DMS153 treated with DMSO at 0.1 percent for 48 hours (cell line): ENCODE data around the gene LIME1.

ENCODE experiments used
- DNase-seq: peaks from one replicate; lab custom pipeline; 2025; ENCODE audit not compliant: unreplicated experiment; lab: John Stamatoyannopoulos, UW

The LIME1 gene

DNA sequence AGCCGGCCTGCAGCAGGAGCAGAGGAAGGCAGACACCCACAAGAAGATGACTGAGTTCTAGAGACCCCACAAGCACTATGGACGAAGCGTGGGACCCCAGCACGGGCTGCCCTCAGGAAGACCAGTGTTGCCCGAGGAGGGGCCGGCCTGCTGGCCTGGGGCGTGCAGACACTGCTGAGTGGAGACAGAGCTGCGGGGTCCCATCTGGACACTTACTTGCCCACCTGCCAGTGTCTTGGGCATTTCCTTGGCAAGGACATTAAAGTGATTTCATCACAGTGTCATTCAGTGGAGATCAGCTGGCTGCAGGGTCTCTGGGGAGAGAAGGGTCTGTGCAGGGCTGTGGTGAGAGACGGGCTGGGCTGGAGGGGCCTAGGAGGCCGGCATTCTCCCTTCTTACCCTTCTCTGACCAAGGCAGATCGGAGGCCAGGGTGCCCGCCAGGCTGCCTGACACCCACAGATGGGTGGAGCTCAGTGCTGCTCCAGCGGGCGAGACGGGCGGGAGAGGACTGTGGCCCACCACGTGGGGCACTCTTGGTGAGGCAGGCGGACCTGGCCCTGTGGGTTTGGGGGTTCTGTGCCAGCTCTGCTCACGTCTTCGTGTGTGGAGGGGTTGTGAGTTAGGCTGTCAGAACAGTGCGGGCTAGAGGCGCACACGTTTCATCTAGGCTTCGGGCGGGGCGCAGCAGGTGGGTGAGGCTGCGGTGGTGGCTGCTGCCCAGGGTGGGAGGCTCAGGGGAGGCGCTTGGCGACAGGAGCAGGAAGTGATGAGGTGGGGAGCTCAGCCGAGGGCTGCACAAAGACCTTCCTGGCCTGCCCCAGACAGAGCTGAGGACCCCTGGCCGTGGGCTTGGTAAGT, at the start of gene LIME1:
TSS of gene LIME1 (plus strand) at position 806 of the 860 bp plus-strand sequence. CDS start 886 bp downstream, outside the sequence.
- DNase-seq: no peak

DNA sequence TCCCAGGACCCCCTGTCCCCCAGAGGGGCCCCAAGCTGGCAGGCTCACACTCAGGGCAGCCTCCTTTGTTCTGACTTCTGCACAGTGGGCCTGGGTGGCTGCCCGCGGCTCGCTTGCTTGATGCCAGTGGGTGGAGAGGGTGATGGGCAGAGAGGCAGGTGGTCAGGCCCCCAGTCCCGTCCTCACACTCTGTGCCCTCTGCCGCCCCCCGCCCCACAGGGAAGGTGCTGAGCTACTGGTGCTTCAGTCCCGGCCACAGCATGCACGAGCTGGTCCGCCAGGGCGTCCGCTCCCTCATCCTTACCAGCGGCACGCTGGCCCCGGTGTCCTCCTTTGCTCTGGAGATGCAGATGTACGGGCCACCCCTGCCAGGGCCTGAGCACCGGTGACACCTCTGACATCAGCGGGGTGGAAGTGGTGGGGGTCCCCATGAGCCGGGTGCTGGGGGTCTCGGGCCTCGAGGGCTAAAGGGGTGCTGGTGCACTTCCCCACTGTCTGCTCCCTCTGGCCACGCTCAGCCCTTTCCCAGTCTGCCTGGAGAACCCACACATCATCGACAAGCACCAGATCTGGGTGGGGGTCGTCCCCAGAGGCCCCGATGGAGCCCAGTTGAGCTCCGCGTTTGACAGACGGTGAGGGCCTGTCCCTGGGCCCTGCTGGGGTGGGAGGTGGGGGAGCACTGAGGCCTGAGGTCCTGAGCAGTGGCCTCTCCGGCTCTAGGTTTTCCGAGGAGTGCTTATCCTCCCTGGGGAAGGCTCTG, 48.9 kb upstream of the LIME1 start:
- no peak for DNase-seq

DNA sequence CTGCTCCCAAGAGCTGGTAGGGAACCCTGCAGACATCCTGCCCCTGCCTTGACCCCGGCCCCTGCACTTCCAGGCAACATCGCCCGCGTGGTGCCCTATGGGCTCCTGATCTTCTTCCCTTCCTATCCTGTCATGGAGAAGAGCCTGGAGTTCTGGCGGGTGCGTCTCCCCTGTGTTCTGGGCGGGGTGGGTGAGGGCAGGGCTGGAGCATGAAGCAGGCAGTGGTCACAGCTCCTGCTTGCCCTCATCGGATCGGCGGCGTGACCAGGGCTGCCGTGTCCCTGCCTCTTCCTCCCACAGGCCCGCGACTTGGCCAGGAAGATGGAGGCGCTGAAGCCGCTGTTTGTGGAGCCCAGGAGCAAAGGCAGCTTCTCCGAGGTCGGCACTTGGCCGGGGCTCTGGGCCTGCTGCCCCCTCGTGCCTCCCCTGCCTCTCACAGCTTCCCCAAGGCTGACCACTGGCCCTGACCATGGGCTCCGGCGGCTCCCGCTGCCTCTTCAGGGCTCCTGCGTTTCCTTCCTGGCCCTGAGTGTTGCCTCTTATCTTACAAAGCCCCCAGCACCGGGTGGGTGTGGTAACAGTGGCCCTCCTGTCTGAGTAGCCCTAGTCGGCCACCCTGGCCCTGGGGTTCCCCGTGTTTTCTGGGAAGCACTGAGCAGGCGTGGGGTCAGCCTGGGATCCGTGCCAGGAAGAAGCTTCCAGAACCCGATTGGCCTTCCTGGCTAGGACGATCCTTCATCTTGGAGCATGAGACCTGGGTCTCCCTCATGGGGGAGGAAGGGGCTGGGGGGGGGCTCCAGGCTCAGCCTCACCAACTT, 48.0 kb upstream of the LIME1 start:
- DNase-seq: no peak

DNA sequence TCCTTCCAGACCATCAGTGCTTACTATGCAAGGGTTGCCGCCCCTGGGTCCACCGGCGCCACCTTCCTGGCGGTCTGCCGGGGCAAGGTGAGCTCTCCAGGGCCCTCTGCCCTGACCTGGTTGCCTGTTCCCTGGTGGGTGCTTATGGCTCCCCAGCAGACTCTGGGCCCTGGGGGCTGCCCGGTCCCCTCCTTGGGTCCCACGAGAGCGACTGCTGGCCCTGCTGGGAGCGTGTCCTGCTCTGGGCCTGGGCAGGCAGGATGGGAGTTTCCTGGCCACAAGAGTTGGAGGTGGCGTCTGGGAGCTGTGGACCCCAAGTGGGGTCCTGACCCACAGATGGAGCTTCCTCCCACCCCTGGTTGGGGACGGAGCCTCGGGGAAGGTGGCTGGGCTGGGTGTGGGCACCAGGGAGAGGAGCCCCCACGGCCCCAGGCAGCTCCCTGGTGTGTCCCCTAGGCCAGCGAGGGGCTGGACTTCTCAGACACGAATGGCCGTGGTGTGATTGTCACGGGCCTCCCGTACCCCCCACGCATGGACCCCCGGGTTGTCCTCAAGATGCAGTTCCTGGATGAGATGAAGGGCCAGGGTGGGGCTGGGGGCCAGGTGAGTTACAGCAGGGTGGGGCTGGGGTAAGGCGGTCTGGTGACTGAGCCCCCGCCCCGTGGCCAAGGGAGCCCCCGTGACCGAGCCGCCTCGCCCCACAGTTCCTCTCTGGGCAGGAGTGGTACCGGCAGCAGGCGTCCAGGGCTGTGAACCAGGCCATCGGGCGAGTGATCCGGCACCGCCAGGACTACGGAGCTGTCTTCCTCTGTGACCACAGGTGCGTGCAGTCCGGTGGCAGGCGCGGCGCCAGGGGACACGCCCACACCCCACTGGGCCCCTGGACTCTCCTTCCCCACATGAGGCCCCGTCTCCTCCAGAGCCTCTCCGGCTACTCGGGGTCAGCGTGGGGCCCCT, 47.1 kb upstream of the LIME1 start:
- DNase-seq: no peak

DNA sequence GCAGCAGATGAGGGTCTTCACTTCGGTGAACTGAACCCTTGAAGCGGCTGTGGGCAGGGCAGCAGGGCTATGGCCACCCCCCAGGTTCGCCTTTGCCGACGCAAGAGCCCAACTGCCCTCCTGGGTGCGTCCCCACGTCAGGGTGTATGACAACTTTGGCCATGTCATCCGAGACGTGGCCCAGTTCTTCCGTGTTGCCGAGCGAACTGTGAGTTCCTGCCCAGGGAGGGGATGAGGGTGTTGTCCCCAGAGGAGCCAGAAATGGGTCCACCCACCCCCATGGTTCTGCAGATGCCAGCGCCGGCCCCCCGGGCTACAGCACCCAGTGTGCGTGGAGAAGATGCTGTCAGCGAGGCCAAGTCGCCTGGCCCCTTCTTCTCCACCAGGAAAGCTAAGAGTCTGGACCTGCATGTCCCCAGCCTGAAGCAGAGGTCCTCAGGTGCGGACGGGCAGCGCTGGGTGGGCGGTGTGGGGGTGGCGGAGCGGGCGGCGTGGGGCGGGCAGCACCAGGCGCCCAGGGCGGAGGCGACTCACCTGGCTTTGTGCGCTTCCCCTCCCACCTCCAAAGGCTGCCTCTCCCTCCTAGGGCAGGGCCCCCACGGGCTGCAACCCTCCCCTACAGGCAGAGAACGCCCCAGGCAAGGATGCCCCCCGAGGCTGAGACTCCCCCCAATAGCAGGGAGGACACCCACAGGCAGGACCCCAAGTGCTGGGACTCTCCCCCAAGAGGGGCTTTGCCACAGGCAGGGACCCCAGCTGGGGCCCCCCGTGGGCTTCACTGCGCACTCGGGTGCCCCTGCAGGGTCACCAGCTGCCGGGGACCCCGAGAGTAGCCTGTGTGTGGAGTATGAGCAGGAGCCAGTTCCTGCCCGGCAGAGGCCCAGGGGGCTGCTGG, 46.2 kb upstream of the LIME1 start:
- no peak for DNase-seq

DNA sequence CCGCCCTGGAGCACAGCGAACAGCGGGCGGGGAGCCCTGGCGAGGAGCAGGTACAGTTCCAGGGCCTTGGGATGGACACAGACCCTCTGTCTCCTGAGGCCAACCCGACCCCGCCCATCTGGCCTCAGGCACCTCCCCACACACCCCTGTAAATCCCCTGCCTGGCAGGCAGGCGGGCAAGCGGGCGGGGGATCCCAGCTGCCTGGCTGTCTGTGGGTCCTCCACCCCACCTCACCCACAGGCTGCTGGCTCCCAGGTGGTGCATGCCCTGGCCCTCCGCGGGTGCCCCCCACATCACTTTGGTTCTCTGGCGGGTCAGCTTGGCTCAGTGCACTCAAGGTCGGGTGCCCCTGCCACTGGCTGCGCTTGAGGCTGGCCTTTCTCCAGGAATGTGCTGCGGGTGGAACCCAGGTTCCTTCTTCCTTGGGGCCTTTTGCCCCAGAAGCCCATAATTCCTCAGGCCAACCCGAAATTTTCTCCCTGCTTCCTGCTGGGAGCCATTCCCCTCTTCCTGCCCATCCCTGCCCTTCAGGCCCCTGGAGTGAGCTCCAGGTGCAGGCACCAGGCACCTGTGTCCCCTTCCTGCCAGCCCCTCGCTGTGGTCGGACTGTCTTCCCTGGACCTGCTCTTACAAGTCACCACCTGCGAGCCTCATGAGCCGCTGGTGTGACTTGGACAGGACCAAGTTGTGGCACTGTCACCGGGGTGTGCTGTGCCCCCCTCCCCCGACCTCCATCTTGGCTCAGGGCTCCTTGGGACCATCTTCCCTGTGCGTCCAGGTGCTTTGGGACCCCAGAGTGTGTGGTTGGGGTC, 45.4 kb upstream of the LIME1 start:
- DNase-seq: no peak

- DNase-seq: no peak
Measured at GRCh38 chr20:63691711-63692435, 44.6 kb upstream of the LIME1 start.

- DNase-seq: no peak
Measured at GRCh38 chr20:63692436-63693082, 43.9 kb upstream of the LIME1 start.

GRCh38 chr20:63693083-63693732, 43.3 kb upstream of the LIME1 start:
- DNase-seq: no peak

- no peak for DNase-seq
Measured at GRCh38 chr20:63693733-63694583, 42.5 kb upstream of the LIME1 start.

- DNase-seq: no peak
Measured at GRCh38 chr20:63694584-63695423, 41.7 kb upstream of the LIME1 start.

DNA sequence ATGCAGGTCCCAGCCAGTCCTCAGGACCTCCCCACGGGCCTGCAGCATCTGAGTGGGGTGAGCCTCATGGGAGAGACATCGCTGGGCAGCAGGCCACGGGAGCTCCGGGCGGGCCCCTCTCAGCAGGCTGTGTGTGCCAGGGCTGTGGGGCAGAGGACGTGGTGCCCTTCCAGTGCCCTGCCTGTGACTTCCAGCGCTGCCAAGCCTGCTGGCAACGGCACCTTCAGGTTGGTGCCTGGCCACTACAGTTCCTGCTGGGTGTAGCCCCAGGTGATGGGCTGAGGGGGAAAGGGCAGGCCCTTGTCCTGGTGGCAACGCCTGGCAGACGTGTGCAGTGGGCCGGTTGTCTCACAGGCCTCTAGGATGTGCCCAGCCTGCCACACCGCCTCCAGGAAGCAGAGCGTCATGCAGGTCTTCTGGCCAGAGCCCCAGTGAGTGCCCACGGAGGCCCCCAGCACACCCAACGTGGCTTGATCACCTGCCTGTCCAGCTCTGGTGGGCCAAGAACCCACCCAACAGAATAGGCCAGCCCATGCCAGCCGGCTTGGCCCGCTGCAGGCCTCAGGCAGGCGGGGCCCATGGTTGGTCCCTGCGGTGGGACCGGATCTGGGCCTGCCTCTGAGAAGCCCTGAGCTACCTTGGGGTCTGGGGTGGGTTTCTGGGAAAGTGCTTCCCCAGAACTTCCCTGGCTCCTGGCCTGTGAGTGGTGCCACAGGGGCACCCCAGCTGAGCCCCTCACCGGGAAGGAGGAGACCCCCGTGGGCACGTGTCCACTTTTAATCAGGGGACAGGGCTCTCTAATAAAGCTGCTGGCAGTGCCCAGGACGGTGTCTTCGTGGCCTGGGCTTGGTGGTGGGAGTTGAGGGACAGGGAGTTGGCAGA, 40.8 kb upstream of the LIME1 start:
- no peak for DNase-seq

DNA sequence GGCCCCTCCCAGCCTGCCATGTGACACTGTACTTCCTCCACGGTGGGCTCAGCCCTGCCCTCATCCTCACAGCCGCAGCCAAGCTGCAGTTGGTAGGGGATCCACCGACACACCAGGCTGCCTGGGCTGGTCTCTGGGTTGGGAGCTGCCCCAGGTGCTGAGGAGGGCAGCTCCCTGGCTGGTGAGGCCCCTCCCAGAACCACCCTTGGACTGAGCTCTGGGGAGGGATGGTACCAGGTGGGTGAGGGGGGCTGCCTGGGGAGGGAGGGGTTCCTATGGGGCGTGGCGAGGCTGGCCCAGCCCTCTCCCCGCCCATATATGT, 40.2 kb upstream of the LIME1 start:
- no peak for DNase-seq
